Lower lobe of right lung (tissue), 2 donors: ENCODE data around the gene PLEKHA6. TPM values are rescaled to one million over a fixed set of nuclear protein-coding genes. Genes with fewer than 3 reads are reported as not detected.

Experiments used
- ATAC-seq, 2 donors: fragments of 200-7000 bp; cut with Tn5 transposase; one replicate each; pipeline ENCODE4 v1.9.1; 2020 to 2022; ENCODE audit warnings: mild to moderate bottlenecking in 2 of 2, moderate library complexity in 2 of 2
- DNase-seq: peaks from one replicate; pipeline ENCODE4 v3.0.0-alpha.2; 2020
- H3K27ac ChIP-seq: fragments of 200-600 bp; one replicate; pipeline ENCODE4 v1.8.0; 2022
- H3K27me3 ChIP-seq: fragments of 200-600 bp; one replicate; pipeline ENCODE4 v1.8.0; 2022; ENCODE audit warnings: low read depth
- H3K36me3 ChIP-seq: fragments of 200-600 bp; one replicate; pipeline ENCODE4 v1.8.0; 2022; ENCODE audit warnings: mild to moderate bottlenecking
- H3K4me1 ChIP-seq: fragments of 200-600 bp; one replicate; pipeline ENCODE4 v1.8.0; 2022
- H3K4me3 ChIP-seq: fragments of 200-600 bp; one replicate; pipeline ENCODE4 v1.8.0; 2022; ENCODE audit warnings: mild to moderate bottlenecking
- H3K9me3 ChIP-seq: fragments of 200-600 bp; one replicate; pipeline ENCODE4 v1.8.0; 2022
- intact Hi-C: fragments of 100-400 bp; cut with DNase I; formaldehyde crosslinking; loops from one replicate; pipeline ENCODE4 v1.11.0; 2022
- total RNA-seq: library from RNA; stranded (reverse); fragmentation: NEBNext Ultra II Directional; extraction: Animal tissue kit (Norgen Biotek cat#: 25700); gene quantifications from one replicate; pipeline ENCODE4 v1.2.1, GENCODE V29; 2021
- TF ChIP-seq, protein P1 (sequence below): fragments of 200-600 bp; IDR thresholded peaks from one replicate; pipeline ENCODE4 v1.8.0; 2022; ENCODE audit warnings: antibody characterized with exemption, mild to moderate bottlenecking
- donor health status: DM: no; HTN: yes; CAD: no; lungs with severe emphysema.

PLEKHA6 gene
- total RNA-seq, 1 donor from 2014 or later = 7.6 TPM

DNA sequence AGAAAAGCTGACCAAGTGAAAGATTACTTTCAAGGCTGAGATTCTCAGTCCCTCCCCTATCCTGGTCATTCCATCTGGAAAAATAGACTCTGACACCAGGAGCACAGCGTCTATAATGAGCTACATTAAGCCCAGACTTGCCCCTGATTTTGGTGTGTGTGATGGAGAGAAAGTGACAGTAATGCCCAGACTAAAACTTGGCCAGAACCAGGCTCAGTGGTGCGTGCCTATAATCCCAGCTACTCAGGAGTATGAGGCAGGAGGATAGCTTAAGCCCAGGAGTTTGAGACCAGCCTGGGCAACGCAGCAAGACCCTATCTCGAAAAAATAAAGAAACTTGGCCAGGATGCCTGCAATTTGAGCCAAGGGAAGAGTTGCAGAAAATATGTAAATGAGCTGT lies 15.9 kb downstream of the PLEKHA6 start:
- Histone ChIP-seq H3K4me1 (no peaks in the 10 kb centered on the region), H3K36me3 (no peaks in the 10 kb centered on the region), H3K4me3 (no peak overlapping the region), H3K9me3 (no peaks in the 10 kb centered on the region), H3K27ac (no peak overlapping the region), H3K27me3 (no peaks in the 10 kb centered on the region)
- intact Hi-C loops = no loop called here
- DNase-seq (no peak), ATAC-seq (no peak)
- TF ChIP-seq, protein P1, sequence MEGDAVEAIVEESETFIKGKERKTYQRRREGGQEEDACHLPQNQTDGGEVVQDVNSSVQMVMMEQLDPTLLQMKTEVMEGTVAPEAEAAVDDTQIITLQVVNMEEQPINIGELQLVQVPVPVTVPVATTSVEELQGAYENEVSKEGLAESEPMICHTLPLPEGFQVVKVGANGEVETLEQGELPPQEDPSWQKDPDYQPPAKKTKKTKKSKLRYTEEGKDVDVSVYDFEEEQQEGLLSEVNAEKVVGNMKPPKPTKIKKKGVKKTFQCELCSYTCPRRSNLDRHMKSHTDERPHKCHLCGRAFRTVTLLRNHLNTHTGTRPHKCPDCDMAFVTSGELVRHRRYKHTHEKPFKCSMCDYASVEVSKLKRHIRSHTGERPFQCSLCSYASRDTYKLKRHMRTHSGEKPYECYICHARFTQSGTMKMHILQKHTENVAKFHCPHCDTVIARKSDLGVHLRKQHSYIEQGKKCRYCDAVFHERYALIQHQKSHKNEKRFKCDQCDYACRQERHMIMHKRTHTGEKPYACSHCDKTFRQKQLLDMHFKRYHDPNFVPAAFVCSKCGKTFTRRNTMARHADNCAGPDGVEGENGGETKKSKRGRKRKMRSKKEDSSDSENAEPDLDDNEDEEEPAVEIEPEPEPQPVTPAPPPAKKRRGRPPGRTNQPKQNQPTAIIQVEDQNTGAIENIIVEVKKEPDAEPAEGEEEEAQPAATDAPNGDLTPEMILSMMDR = no peak

GRCh38 chr1:204343247-204343646 lies 16.5 kb downstream of the PLEKHA6 start:
- no peaks in the 10 kb centered on the region for H3K9me3 ChIP-seq
- no peaks in the 10 kb centered on the region for H3K36me3 ChIP-seq
- TF ChIP-seq, protein P1 = no peak
- intact Hi-C loops = no loop called here
- no peak for ATAC-seq
- H3K27me3 ChIP-seq = no peaks in the 10 kb centered on the region
- no peaks in the 10 kb centered on the region for H3K4me1 ChIP-seq
- no peak for DNase-seq
- no peak overlapping the region for H3K27ac ChIP-seq
- no peak overlapping the region for H3K4me3 ChIP-seq

DNA sequence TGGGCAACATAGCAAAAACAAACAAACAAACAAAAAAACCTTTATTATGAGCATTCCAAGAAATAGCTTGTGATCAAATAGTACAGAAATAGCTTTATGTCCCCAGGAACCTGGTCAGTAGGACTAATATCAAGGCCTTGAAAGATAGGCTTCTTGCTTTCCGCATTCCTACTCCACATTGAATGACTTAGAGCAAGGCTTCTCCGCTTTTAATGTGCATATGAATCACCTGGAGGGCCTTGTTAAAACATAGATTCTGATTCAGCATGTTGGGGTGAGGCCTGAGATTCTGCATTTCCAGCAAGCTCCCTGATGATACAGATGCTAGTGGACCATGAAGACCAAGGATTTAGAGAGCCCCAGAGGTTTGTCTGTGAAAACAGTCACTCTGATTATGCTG lies 17.4 kb downstream of the PLEKHA6 start:
- H3K4me1 ChIP-seq = no peaks in the 10 kb centered on the region
- H3K36me3 ChIP-seq = no peaks in the 10 kb centered on the region
- intact Hi-C loops = no loop called here

GRCh38 chr1:204341380-204341779 lies 18.3 kb downstream of the PLEKHA6 start:
- no peak overlapping the region for H3K4me3 ChIP-seq
- TF ChIP-seq, protein P1 = no peak
- H3K4me1 ChIP-seq = no peaks in the 10 kb centered on the region
- no peak overlapping the region for H3K27ac ChIP-seq
- H3K27me3 ChIP-seq = no peaks in the 10 kb centered on the region
- intact Hi-C loops = no loop called here
- ATAC-seq (no peak), DNase-seq (no peak)
- H3K9me3 ChIP-seq = no peaks in the 10 kb centered on the region
- no peaks in the 10 kb centered on the region for H3K36me3 ChIP-seq

More for the DNA sequence above, 17.4 kb downstream of the PLEKHA6 start:
- TF ChIP-seq, protein P1 = no peak
- H3K4me3 ChIP-seq = no peak overlapping the region
- H3K27ac ChIP-seq = no peak overlapping the region
- no peak for DNase-seq
- no peaks in the 10 kb centered on the region for H3K9me3 ChIP-seq
- no peak for ATAC-seq
- H3K27me3 ChIP-seq = no peaks in the 10 kb centered on the region

DNA sequence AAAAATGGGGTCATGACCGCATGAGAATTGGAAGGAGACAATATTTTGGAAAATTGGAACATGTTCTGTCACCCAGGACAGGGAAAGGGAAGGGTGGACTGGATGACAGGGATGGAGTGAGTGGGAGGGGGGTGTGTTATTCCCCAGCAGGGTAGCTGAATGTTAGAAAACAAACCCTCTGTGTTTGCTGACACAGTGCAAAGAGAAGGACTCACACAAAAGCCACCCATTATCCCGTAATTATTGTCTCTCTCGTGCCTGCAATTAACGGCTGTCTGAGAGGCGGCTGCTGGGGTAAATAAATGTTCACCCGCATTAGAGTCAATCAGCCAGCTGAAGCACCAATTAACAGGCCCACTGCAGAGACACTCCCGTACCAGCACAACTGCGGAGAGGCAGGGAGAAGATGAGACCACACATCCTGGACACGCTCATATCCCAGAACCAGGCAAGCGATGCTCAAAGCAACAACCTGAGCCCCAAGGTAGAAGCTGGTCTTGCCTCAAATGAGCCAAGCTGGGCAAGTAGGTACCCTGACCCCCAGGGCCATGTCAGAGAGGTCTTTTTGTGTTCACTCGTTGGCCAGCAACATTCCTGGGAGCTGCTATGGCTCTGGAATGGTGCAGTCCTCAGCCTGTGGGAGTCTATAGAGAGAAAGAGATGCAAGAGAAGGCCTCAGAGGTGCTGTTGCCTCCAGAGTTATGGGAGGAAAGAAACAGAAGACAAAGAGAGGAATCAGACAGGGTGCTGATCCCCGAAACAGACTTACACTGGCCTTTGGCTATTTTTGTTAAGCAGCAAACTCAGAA lies 19.4 kb downstream of the PLEKHA6 start:
- ATAC-seq (no peak), DNase-seq (no peak)
- intact Hi-C loops = no loop called here
- Histone ChIP-seq H3K27me3 (peaks cover 3% of the 10 kb centered on the region), H3K36me3 (no peaks in the 10 kb centered on the region), H3K27ac (no peak overlapping the region), H3K4me3 (no peak overlapping the region), H3K9me3 (no peaks in the 10 kb centered on the region), H3K4me1 (no peaks in the 10 kb centered on the region)
- TF ChIP-seq, protein P1 = no peak
